EL (cell line): ENCODE measurements around the gene TENM3.
"Not testable (repeated sequence)": the region's sequence is repeated elsewhere in the genome, so short reads cannot be mapped to it uniquely, and the experiment has no call there.

Source experiments
- DNase-seq: peaks from one replicate; pipeline ENCODE4 v3.0.0-alpha.2; 2016

Gene TENM3

GRCh38 chr4:182228991-182229577 lies 14.1 kb upstream of the TENM3 start:
- DNase-seq = no peak

DNA sequence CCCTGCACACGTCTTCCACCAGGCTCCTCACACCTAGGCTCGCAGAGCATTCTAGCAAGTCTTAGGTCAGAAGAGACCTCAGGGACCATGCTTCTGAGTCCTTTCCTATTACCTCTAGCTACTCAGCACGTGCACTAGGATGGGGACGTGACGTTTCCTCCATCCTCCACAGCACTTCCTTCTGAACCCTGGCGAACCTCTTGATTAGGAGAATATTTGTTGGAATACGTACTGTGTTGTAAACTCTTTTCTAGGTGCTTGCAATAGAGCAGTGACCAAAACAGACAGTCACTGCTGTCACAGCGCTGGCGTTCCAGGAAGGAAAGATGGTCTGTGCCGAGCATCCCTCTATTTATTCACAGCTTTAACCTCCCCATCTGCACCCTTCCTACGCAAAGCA lies 12.9 kb upstream of the TENM3 start:
- no peak for DNase-seq

DNA sequence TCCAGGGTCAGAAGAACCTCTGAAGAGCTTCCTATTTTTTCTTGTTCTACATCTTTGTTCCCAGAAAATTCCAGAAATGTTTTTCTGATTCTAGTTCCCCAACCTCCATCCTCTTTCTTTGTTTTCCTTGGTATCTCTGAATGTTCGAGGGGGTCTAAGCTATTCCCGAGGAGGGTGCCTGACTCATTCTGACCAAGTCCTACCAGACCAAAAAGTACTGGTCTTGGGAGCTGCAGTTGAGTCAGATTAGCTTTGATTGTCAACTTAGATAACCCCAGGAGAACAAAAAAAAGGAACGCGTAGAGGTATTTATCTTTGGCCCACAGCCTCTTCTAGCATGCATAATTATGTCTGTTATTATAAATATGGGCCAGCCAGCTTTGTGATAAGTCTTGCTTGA lies 12.1 kb upstream of the TENM3 start:
- peak; percentile 62 for DNase-seq

GRCh38 chr4:182231496-182231895 lies 11.7 kb upstream of the TENM3 start:
- DNase-seq = no peak

DNA sequence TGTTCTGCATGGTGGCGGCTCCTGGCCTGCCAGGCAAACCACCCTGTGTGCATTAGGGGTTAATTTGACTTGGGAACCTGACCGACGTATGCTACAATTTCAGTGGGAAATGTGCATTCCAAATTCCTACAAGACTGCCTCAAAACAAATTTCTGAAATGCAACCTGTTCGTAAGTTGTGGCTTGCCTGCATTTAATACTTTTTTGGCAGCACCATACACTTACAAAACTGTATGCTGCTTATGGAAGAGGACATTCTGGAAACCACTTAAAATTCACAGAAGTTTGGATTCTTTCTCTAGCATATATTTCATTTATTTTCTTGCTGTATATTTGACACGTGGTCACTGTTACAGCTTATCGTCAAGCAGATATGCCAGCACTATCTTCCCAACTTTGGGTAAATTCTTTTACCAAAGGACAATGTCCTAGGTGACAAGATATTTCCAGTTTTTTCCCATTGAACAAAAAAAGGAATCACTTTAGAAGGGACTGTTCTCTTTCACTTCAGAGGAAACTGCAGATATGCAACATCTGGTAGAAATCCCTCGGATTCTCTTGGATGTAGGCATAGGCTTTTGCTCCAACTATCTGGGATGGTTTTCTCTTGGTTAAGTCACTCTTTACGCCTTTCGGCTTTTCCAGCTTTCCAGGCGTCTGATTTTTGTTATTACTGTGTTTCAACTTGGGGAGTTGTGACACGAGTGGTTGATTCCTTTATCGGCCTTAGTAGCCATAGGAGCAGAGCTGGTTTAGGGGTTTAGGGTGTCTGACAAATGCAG lies 9.7 kb upstream of the TENM3 start:
- no peak for DNase-seq

DNA sequence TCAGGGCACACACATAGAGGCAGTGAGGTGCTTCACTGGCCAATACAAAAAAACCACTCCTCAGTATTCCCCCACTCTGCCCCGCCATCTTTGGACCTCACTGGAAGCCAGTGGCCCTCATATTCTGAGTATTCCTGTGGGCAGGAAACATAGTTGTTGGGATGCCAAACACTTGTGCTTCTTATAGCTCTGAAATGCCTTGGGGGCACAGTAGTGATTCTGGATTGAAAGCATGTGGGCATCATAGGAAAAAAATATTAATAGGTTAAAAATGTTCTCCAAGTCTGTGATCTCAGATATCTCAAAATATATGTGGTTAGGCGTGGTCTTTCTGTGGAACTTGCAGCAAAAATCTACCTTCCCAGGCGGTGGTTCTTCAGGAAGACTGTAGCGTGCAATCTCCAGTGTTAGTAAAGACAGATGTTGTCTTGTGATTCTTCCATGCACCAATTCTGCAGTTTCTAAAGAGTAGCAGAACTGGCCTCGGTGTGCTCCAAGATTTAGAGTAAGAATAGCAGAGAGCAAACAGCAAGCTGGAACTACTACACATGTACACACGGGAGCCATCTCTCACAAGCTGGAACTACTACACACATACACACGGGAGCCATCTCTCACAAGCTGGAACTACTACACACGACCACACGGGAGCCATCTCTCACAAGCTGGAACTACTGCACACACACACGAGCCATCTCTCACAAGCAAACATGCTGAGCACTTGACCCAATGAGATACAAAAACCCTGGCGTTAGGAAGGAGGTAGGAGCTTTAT lies 8.0 kb upstream of the TENM3 start:
- DNase-seq = peak; percentile 79

DNA sequence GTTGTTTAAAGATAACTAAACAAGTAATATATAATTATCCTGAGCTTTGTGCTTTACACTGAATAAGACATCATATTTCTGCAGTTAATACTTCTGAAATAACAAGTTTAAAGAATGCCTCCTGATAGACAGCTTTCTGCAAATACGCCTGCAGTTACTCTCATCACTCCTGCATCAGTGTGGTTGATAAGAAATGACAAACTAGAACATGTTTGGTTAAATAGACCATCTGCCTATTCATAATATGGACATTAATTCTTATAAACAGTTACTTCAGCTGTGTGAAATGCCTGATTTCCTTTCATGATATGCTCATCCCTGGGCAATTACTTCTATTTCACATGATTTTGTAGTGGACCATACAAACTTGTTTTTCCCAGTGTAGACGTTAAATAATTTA lies 7.0 kb upstream of the TENM3 start:
- no peak for DNase-seq

GRCh38 chr4:182237010-182237409 lies 6.2 kb upstream of the TENM3 start:
- DNase-seq = not testable (repeated sequence)

GRCh38 chr4:182238355-182238931 lies 4.8 kb upstream of the TENM3 start:
- peak; percentile 67 for DNase-seq

DNA sequence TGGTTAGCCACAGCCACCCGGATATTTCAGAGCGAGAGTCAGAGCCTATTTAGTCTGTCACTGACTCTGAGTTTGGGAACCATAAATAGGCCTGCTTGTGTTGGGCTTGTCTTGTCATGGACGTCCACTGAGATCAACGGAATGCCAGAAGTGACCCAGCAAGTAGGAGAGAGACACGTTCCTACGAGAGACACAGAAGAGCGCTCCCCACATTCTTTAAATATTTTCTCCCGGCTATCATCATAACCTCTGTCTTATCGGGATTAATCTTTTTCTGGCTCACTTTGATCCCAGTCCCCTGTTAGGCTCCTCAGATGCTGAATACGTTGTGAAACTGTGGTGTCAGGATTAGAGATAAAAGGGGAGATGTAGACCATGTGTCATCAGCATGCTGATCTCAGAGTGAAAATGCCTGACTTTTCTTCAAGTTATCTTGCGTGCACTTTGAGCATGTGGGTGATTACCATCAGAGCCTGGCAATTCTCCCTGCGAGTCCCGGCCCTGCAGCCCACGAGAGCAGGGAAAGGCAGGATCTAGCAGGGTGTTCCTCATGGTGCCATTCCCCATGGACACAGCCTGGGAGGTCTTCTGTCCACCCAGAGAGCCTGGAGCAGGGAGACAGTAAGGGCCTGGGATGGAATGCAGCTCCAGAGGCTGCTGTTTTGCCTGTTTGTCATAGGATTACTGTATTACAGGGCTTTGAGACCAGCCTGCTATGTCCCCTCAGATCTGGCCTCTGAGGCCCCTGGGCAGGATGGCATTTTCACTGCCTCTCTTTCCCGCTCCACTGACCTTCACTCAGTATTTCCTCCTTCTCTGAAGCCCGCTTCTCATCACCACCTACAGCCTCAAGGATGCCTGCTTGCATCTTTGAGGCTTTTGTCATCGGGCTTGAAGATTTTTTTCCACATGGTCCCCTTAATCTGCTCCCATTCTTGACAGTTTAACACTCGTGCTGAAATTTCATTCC lies 2.8 kb upstream of the TENM3 start:
- DNase-seq = peak; percentile 94

DNA sequence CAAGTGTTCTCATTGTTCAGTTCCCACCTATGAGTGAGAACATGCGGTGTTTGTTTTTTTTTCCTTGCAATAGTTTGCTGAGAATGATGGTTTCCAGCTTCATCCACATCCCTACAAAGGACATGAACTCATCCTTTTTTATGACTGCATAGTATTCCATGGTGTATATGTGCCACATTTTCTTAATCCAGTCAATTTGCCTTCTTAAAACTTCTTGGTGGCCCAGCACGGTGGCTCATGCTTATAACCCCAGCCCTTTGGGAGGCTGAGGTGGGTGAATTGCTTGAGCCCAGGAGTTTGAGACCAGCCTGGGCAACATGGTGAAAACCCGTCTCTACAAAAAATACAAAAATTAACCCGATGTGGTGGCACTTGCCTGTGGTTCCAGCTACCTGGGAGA lies 942 bp upstream of the TENM3 start:
- not testable (repeated sequence) for DNase-seq

DNA sequence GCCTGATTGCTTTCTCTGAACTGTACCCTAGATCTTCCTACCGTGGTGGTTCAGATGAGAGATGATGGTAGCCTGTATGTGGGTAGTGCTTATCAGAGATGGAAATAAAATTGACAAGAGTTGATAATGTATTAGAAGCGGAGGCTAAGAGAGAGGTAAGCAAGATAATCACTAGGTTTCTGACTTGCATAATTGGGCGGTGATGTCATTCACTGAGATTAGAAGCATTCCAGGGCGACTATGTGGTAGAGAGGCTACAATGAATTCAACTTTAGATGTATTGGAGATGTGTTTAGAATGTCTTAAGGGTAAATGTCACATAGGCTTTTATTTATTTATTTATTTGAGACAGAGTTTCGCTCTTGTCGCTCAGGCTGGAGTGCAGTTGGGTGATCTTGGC lies 415 bp upstream of the TENM3 start:
- DNase-seq = peak; percentile 78

DNA sequence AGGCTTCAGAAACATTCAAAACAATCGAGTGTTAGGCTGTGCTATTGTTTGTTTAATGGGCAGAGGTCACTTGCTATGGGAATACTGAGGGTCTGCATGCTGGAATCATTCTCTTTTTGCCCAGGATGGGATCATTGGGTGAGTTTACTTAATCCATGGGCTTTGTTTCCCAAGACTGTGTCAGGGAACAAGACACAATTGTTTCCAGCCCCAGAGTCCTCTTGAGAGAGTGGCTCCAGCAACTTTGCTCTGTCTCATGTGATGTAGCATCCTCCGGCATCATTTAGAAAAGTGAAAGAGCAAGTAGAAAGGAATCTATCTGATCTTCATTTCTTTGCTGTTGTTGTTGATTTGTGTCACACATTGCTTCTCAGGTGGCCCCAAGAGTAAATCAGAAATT lies 1.8 kb downstream of the TENM3 start:
- no peak for DNase-seq

GRCh38 chr4:182245541-182246215 lies 2.5 kb downstream of the TENM3 start:
- no peak for DNase-seq

GRCh38 chr4:182246401-182247205 lies 3.4 kb downstream of the TENM3 start:
- DNase-seq = no peak

- DNase-seq = no peak
Observed at GRCh38 chr4:182248295-182248694, 5.1 kb downstream of the TENM3 start.

DNA sequence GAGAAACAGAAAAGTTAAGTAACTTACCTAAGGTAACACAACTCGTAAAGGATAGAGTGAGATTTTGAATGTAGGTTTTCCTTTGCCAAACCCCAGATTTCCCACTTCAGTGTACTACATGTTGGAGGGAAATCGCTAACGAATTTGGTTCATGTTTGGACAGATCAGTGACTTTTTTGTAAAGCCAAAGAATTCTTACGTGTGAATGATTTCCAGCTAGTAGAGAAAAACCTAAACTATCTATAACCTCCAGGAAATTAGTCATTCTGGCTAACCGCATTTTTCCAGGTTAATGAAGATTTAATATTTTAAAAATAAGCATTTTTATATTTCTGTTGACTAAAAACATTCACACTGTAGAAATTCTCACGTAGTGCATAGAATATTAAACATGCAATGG lies 7.2 kb downstream of the TENM3 start:
- DNase-seq = no peak

GRCh38 chr4:182251116-182251515 lies 7.9 kb downstream of the TENM3 start:
- no peak for DNase-seq

GRCh38 chr4:182252220-182252619 lies 9.0 kb downstream of the TENM3 start:
- DNase-seq = no peak

- no peak for DNase-seq
Observed at GRCh38 chr4:182254026-182254780, 11.0 kb downstream of the TENM3 start.
